HG02678 (cell line): ENCODE data around the gene LMTK2.
"Not testable (repeated sequence)": the region's sequence is repeated elsewhere in the genome, so short reads cannot be mapped to it uniquely, and the experiment has no call there.

Experiments
- ATAC-seq: cut with Tn5 transposase; IDR thresholded peaks from one replicate; pipeline ENCODE4 v1.9.1; 2021; ENCODE audit warnings: mild to moderate bottlenecking, moderate library complexity; ENCODE audit not compliant: unreplicated experiment

The LMTK2 gene

GRCh38 chr7:98215561-98216495 is 109.2 kb downstream of the LMTK2 start:
- no peak for ATAC-seq

GRCh38 chr7:98216941-98217622 is 110.4 kb downstream of the LMTK2 start:
- no peak for ATAC-seq

- no peak for ATAC-seq
Observed at GRCh38 chr7:98217623-98218582, 111.2 kb downstream of the LMTK2 start.

GRCh38 chr7:98219382-98219781 is 112.7 kb downstream of the LMTK2 start:
- ATAC-seq: not testable (repeated sequence)

- no peak for ATAC-seq
Observed at GRCh38 chr7:98221611-98222532, 115.2 kb downstream of the LMTK2 start.

- ATAC-seq: no peak
Observed at GRCh38 chr7:98222533-98223195, 116.0 kb downstream of the LMTK2 start.

GRCh38 chr7:98223351-98223897 is 116.8 kb downstream of the LMTK2 start:
- ATAC-seq: no peak

- no peak for ATAC-seq
Observed at GRCh38 chr7:98223898-98224700, 117.4 kb downstream of the LMTK2 start.

- ATAC-seq: no peak
Observed at GRCh38 chr7:98224701-98225181, 118.1 kb downstream of the LMTK2 start.

GRCh38 chr7:98225913-98226614 is 119.4 kb downstream of the LMTK2 start:
- no peak for ATAC-seq

- no peak for ATAC-seq
Observed at GRCh38 chr7:98227939-98228338, 121.3 kb downstream of the LMTK2 start.

- no peak for ATAC-seq
Observed at GRCh38 chr7:98228801-98229200, 122.1 kb downstream of the LMTK2 start.

GRCh38 chr7:98229441-98229840 is 122.8 kb downstream of the LMTK2 start:
- no peak for ATAC-seq

GRCh38 chr7:98229991-98230745 is 123.5 kb downstream of the LMTK2 start:
- ATAC-seq: no peak

GRCh38 chr7:98230746-98231471 is 124.2 kb downstream of the LMTK2 start:
- no peak for ATAC-seq
